ENCODE data around the gene NPC1L1. TPM values are rescaled to one million over a fixed set of nuclear protein-coding genes. Genes with fewer than 3 reads are reported as not detected.

NPC1L1 gene
- total RNA-seq, 2 donors from 2014 or later: 0.85 to 2.2 TPM

- TF ChIP-seq CTCF (IDR thresholded peaks at IDR 0.05): no peak
- ATAC-seq (ENCODE audit: insufficient number of reproducible peaks, low FRiP score, low read depth) (no peak), DNase-seq (ENCODE audit: low spot score) (no peak)
- Histone ChIP-seq H3K36me3 (no peaks in the 10 kb centered on the region), H3K4me1 (ENCODE audit: control insufficient read depth in 1 of 2, low read depth in 2 of 2) (no peaks in the 10 kb centered on the region), H3K27ac (no peak overlapping the region), H3K9me3 (no peaks in the 10 kb centered on the region), H3K27me3 (replicated peaks; ENCODE audit: insufficient read depth) (no peaks in the 10 kb centered on the region), H3K4me3 (no peak overlapping the region)
These were observed 913 bp upstream of the NPC1L1 start for GRCh38 chr7:44541876-44542610.

GRCh38 chr7:44540592-44541027 is 520 bp downstream of the NPC1L1 start:
- no peaks in the 10 kb centered on the region for H3K36me3 ChIP-seq
- no peak for DNase-seq (ENCODE audit: low spot score)
- H3K27me3 ChIP-seq (replicated peaks; ENCODE audit: insufficient read depth): no peaks in the 10 kb centered on the region
- no peaks in the 10 kb centered on the region for H3K4me1 ChIP-seq (ENCODE audit: control insufficient read depth in 1 of 2, low read depth in 2 of 2)
- H3K9me3 ChIP-seq: no peaks in the 10 kb centered on the region
- H3K27ac ChIP-seq: no peak overlapping the region
- no peak for TF ChIP-seq CTCF (IDR thresholded peaks at IDR 0.05)
- H3K4me3 ChIP-seq: no peak overlapping the region
- ATAC-seq (ENCODE audit: insufficient number of reproducible peaks, low FRiP score, low read depth): no peak

GRCh38 chr7:44539669-44540506 is 1.2 kb downstream of the NPC1L1 start:
- no peak for TF ChIP-seq CTCF (IDR thresholded peaks at IDR 0.05)
- H3K27ac ChIP-seq: no peak overlapping the region
- H3K4me1 ChIP-seq (ENCODE audit: control insufficient read depth in 1 of 2, low read depth in 2 of 2): no peaks in the 10 kb centered on the region
- ATAC-seq (ENCODE audit: insufficient number of reproducible peaks, low FRiP score, low read depth) (no peak), DNase-seq (ENCODE audit: low spot score) (no peak)
- no peaks in the 10 kb centered on the region for H3K36me3 ChIP-seq
- no peak overlapping the region for H3K4me3 ChIP-seq
- no peaks in the 10 kb centered on the region for H3K9me3 ChIP-seq
- H3K27me3 ChIP-seq (replicated peaks; ENCODE audit: insufficient read depth): no peaks in the 10 kb centered on the region

- no peak for DNase-seq (ENCODE audit: low spot score)
- TF ChIP-seq CTCF (IDR thresholded peaks at IDR 0.05): no peak
- H3K4me1 ChIP-seq (ENCODE audit: control insufficient read depth in 1 of 2, low read depth in 2 of 2): no peaks in the 10 kb centered on the region
- H3K36me3 ChIP-seq: no peaks in the 10 kb centered on the region
- H3K27ac ChIP-seq: no peak overlapping the region
- H3K9me3 ChIP-seq: no peaks in the 10 kb centered on the region
- H3K4me3 ChIP-seq: no peak overlapping the region
- H3K27me3 ChIP-seq (replicated peaks; ENCODE audit: insufficient read depth): no peaks in the 10 kb centered on the region
- ATAC-seq (ENCODE audit: insufficient number of reproducible peaks, low FRiP score, low read depth): no peak
These were observed 2.1 kb downstream of the NPC1L1 start for GRCh38 chr7:44538798-44539668.
